Keratinocyte (primary cell): ENCODE measurements around the gene C1orf56. TPM values are rescaled to one million over a fixed set of nuclear protein-coding genes. Genes with fewer than 3 reads are reported as not detected.
A peak's percentile ranks its signal among the peaks of the same experiment; 100 is the strongest.

ENCODE experiments used
- DNase-seq: peaks from one replicate; pipeline ENCODE4 v3.0.0-alpha.2; 2011; ENCODE audit warnings: low read depth, missing footprints, low spot score
- FAIRE-seq: peaks from 2 replicates; lab custom pipeline; 2011; peaks lifted over from hg19 to GRCh38; lab: Jason Lieb, UNC
- H2AFZ ChIP-seq: 2 replicates; pipeline ENCODE4 v1.6.0; 2012; ENCODE audit warnings: low read length, control low read depth, inconsistent platforms; ENCODE audit not compliant: control insufficient read depth
- H3K27ac ChIP-seq: 2 replicates; pipeline ENCODE4 v1.5.1; 2011; ENCODE audit warnings: low read length; ENCODE audit not compliant: control insufficient read depth, insufficient read depth
- H3K27me3 ChIP-seq: 3 replicates; pipeline ENCODE4 v1.6.0; 2011; ENCODE audit warnings: low read length; ENCODE audit not compliant: control insufficient read depth, insufficient read depth; ENCODE audit errors: extremely low read depth
- H3K36me3 ChIP-seq, 2 experiments: 2 replicates in 1 of 2; 3 replicates in 1 of 2; pipeline ENCODE4 v1.5.1; 2011; ENCODE audit warnings: low read length in 2 of 2, mild to moderate bottlenecking in 1 of 2; ENCODE audit not compliant: control insufficient read depth in 2 of 2, insufficient read depth in 2 of 2; ENCODE audit errors: extremely low read depth in 1 of 2
- H3K4me1 ChIP-seq: 3 replicates; pipeline ENCODE4 v1.5.1; 2011; ENCODE audit warnings: low read length; ENCODE audit not compliant: control insufficient read depth, insufficient read depth; ENCODE audit errors: extremely low read depth
- H3K4me2 ChIP-seq: 3 replicates; pipeline ENCODE4 v1.6.0; 2011; ENCODE audit warnings: low read depth, low read length; ENCODE audit not compliant: control insufficient read depth, insufficient read depth; ENCODE audit errors: extremely low read depth
- H3K4me3 ChIP-seq, 3 experiments: fragments of 200-600 bp in 1 of 3; sonication (generic) in 1 of 3; 2 replicates in 2 of 3; 3 replicates in 1 of 3; pipeline ENCODE4 v1.5.1; 2011 to 2016; ENCODE audit warnings: low read length in 3 of 3, mild to moderate bottlenecking in 3 of 3, control low read depth in 2 of 3, inconsistent platforms in 1 of 3, low read depth in 1 of 3, mixed read lengths in 1 of 3, mixed run types in 1 of 3, moderate library complexity in 1 of 3; ENCODE audit not compliant: control insufficient read depth in 2 of 3, insufficient read depth in 2 of 3; ENCODE audit errors: extremely low read depth in 1 of 3
- H3K79me2 ChIP-seq: 2 replicates; pipeline ENCODE4 v1.6.0; 2012; ENCODE audit warnings: low read length; ENCODE audit not compliant: control insufficient read depth, insufficient read depth
- H3K9ac ChIP-seq: 3 replicates; pipeline ENCODE4 v1.6.0; 2011; ENCODE audit warnings: low read length; ENCODE audit not compliant: control insufficient read depth, insufficient read depth; ENCODE audit errors: extremely low read depth
- H3K9me1 ChIP-seq: 3 replicates; pipeline ENCODE4 v1.6.0; 2011; ENCODE audit warnings: low read length; ENCODE audit not compliant: control insufficient read depth, insufficient read depth; ENCODE audit errors: extremely low read depth
- H3K9me3 ChIP-seq: 2 replicates; pipeline ENCODE4 v1.5.1; 2012; ENCODE audit warnings: low read depth, low read length; ENCODE audit not compliant: control insufficient read depth
- H4K20me1 ChIP-seq: 3 replicates; pipeline ENCODE4 v1.6.0; 2011; ENCODE audit warnings: low read length; ENCODE audit not compliant: control insufficient read depth, insufficient read depth; ENCODE audit errors: extremely low read depth
- CTCF ChIP-seq, 3 experiments: IDR thresholded peaks in 1 of 3; conservative IDR thresholded peaks in 1 of 3; optimal IDR thresholded peaks in 1 of 3; 2 replicates in 2 of 3; 3 replicates in 1 of 3; pipeline versions ENCODE3 to v1.5.1; 2011; ENCODE audit warnings: low read length in 3 of 3, mild to moderate bottlenecking in 3 of 3, moderate library complexity in 2 of 3, control low read depth in 1 of 3, inconsistent platforms in 1 of 3; ENCODE audit not compliant: insufficient read depth in 2 of 3; ENCODE audit errors: extremely low read depth in 1 of 3
- EZH2 ChIP-seq: IDR thresholded peaks from one replicate; pipeline ENCODE4 v1.6.1; 2012; ENCODE audit warnings: inconsistent platforms, mild to moderate bottlenecking, low read length, moderate library complexity
- dilution Hi-C: fragments of 300-500 bp; cut with MboI; formaldehyde crosslinking; loops from one replicate; pipeline ENCODE4 v1.7.0; 2020; ENCODE audit warnings: low sequenced_read_pairs; ENCODE audit not compliant: extremely low pct_ligation_motif_present
- polyA plus RNA-seq, 5 experiments: library from polyadenylated mRNA; depleted of rRNA in 3 of 5; stranded (reverse) in 3 of 5; stranded (forward) in 1 of 5; unstranded in 1 of 5; fragments of >200 nt; gene quantifications; 1 replicate in 1 of 5; 2 replicates in 3 of 5; 3 replicates in 1 of 5; pipeline versions ENCODE4 v1.2.1 to v1.2.3, GENCODE V29; 2011 to 2012; ENCODE audit warnings: missing spikeins in 2 of 5, low read depth in 1 of 5, low replicate concordance in 1 of 5

Gene C1orf56
- polyA plus RNA-seq, 1 donor (not counting 4 experiments of a cell fraction or from before 2014, with no cell fraction given) = 0.26 TPM

- peaks cover 0 to 2% of the 10 kb centered on the region in 2 experiments for H3K36me3 ChIP-seq
- H3K79me2 ChIP-seq = no peaks in the 10 kb centered on the region
- H3K9ac ChIP-seq = no peak overlapping the region
- H3K9me3 ChIP-seq = no peaks in the 10 kb centered on the region
- H3K27ac ChIP-seq = no peak overlapping the region
- no peaks in the 10 kb centered on the region for H3K9me1 ChIP-seq
- DNase-seq = no peak
- H3K4me3 ChIP-seq = no peak overlapping the region
- no peaks in the 10 kb centered on the region for H3K27me3 ChIP-seq
- no peak overlapping the region for H2AFZ ChIP-seq
- H3K4me2 ChIP-seq = no peak overlapping the region
- no peak for FAIRE-seq
- H3K4me1 ChIP-seq = peaks cover 37% of the 10 kb centered on the region
- TF ChIP-seq CTCF (optimal IDR thresholded peaks at IDR 0.05 in 1 of 3, IDR thresholded peaks at IDR 0.05 in 1 of 3, conservative IDR thresholded peaks at IDR 0.05 in 1 of 3; ENCODE audit: extremely low read depth in 1 of 3, insufficient read depth in 2 of 3, low read length in 3 of 3) = no peak
- TF ChIP-seq EZH2 = no peak
- no peaks in the 10 kb centered on the region for H4K20me1 ChIP-seq
- dilution Hi-C loops = no loop called here
These were observed 44.4 kb upstream of the C1orf56 start for GRCh38 chr1:151003180-151003579.

DNA sequence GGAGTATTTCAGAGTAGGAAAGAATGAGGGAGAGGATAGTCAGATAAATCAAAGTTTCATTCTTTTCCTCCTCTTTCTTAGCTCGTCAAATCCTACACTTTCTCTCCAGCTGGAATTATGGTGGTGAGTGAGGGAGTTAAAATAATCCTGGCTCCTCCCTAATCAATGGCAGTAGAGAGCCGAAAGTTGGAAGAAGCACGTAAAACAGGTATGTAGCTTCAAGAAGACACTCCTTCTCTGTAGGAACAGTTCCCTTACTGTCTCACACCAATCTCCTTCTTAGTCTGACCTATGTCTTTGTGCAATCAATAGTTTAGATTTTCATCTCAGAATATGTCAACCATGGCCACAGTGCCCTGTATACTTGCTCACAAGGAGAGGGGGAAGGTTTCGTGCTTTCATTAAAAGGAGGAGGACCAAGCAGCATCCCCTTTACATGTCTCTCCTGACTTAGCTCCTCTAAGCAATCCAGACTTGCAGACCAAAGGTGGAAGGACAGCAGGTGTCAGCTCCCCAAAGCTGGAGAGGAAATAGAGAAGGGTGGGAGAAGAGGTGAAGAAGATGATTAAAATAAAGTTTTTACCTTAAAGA lies 41.7 kb upstream of the C1orf56 start:
- H3K9me1 ChIP-seq = no peaks in the 10 kb centered on the region
- H3K27me3 ChIP-seq = no peaks in the 10 kb centered on the region
- H3K4me3 ChIP-seq = peak overlapping the region; percentile 40 to 72 (median 70)
- H3K9ac ChIP-seq = peak overlapping the region; percentile 74
- no peaks in the 10 kb centered on the region for H3K79me2 ChIP-seq
- no peak for DNase-seq
- dilution Hi-C loops = no loop called here
- H2AFZ ChIP-seq = peak overlapping the region; percentile 88
- H3K4me1 ChIP-seq = peaks cover 45% of the 10 kb centered on the region
- peak overlapping the region; percentile 65 for H3K27ac ChIP-seq
- TF ChIP-seq CTCF (optimal IDR thresholded peaks at IDR 0.05 in 1 of 3, IDR thresholded peaks at IDR 0.05 in 1 of 3, conservative IDR thresholded peaks at IDR 0.05 in 1 of 3; ENCODE audit: extremely low read depth in 1 of 3, insufficient read depth in 2 of 3, low read length in 3 of 3) = no peak
- TF ChIP-seq EZH2 = no peak
- FAIRE-seq = no peak
- peak overlapping the region; percentile 93 for H3K4me2 ChIP-seq
- no peaks in the 10 kb centered on the region for H3K9me3 ChIP-seq
- H4K20me1 ChIP-seq = no peaks in the 10 kb centered on the region
- no peaks in the 10 kb centered on the region for H3K36me3 ChIP-seq
